Measurements from ENCODE around the gene ERMARD.

- TF ChIP-seq POLR2A (IDR thresholded peaks at IDR 0.05) = no peak
- no peak for TF ChIP-seq CTCF (IDR thresholded peaks at IDR 0.05)
These were observed 58.9 kb downstream of the ERMARD start for GRCh38 chr6:169810066-169810989.

Data from right lobe of liver (tissue), 4 donors.